ENCODE data around the gene TPCN1. TPM values are rescaled to one million over a fixed set of nuclear protein-coding genes. Genes with fewer than 3 reads are reported as not detected.
A peak's percentile ranks its signal among the peaks of the same experiment; 100 is the strongest.

The TPCN1 gene
- total and polyA plus RNA-seq, 2 donors from 2014 or later = 38.4 to 93.3 TPM

DNA sequence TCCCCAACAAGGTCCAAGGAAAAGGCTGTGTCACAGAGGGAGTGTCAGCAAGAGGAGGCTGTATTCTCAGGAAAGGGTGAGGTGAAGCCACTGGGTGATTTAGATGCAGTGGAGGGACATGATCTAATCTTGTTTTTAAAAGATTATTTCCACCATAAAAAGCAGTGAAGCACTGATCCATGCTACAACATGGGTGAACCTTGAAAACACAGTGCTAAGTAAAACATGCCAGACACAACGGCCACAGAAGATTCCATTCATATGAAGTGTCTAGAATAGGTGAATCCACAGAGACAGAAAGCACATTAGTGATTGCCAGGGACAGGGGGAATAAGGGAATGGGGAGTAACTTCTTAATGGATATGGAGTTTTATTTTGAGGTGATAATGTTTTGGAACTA, 23.0 kb upstream of the TPCN1 start:
- no peak overlapping the region for H3K27ac ChIP-seq (ENCODE audit: low read depth in 2 of 2, low read length in 2 of 2)

DNA sequence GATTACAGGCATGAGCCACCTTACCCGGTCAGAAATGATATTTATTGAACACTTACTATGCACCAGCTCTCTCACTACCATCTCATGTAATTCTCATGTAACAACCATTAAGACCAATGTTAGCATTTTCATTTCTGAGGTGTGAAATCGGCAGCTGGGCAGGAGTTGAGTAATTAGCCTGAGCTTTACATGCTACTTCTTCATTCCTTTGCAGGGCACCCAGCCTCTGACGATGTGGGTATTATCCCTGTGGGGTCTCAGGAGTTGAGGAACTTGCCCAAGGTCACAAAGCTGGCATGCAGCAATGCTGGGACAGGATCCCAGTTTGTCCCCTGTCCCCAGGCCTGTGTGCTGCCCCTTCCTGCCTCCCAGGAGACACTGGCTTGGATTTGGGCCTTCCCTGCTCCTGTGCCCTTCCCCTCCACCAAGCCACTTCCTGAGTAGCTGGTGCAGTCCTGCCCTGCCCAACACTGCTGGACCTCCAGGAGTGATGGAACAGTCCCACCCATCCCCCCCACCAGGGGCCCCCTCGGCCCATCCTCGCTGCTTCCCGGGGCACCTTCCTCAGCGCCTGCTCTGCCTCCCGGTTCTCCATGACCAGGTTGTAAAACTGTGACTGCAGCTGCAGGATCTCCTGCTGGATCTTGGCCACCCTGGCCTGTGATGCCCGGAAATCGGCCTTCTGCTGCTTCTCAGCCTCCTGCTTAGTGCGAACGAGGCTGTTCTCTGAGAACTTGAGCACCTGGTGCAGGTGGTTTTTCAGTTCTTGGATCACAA, 21.1 kb upstream of the TPCN1 start:
- no peaks in the 10 kb centered on the region for H3K27me3 ChIP-seq (ENCODE audit: control insufficient read depth, insufficient read depth, low read length)
- H3K4me1 ChIP-seq (ENCODE audit: control insufficient read depth in 2 of 3, insufficient read depth in 2 of 3, low read depth in 1 of 3, low read length in 3 of 3) = peaks cover 0 to 9% (median 0%) of the 10 kb centered on the region in 3 donors
- H3K4me3 ChIP-seq (ENCODE audit: low read length in 3 of 3) = no peak overlapping the region
- TF ChIP-seq, protein P1, sequence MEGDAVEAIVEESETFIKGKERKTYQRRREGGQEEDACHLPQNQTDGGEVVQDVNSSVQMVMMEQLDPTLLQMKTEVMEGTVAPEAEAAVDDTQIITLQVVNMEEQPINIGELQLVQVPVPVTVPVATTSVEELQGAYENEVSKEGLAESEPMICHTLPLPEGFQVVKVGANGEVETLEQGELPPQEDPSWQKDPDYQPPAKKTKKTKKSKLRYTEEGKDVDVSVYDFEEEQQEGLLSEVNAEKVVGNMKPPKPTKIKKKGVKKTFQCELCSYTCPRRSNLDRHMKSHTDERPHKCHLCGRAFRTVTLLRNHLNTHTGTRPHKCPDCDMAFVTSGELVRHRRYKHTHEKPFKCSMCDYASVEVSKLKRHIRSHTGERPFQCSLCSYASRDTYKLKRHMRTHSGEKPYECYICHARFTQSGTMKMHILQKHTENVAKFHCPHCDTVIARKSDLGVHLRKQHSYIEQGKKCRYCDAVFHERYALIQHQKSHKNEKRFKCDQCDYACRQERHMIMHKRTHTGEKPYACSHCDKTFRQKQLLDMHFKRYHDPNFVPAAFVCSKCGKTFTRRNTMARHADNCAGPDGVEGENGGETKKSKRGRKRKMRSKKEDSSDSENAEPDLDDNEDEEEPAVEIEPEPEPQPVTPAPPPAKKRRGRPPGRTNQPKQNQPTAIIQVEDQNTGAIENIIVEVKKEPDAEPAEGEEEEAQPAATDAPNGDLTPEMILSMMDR (IDR thresholded peaks at IDR 0.05; ENCODE audit: borderline replicate concordance, extremely low read depth, insufficient read depth) = no peak
- no peaks in the 10 kb centered on the region for H3K36me3 ChIP-seq (ENCODE audit: control insufficient read depth in 2 of 3, insufficient read depth in 3 of 3, low read length in 3 of 3)
- DNase-seq (peak in 1 of 5 donors; percentile 46), FAIRE-seq (no peak)
- intact Hi-C loops (cut with DNase I) = no loop called here
- H3K9ac ChIP-seq (ENCODE audit: low read length in 3 of 3) = no peak overlapping the region
- H3K27ac ChIP-seq (ENCODE audit: low read depth in 2 of 2, low read length in 2 of 2) = no peak overlapping the region
- H3K9me3 ChIP-seq (ENCODE audit: control insufficient read depth in 2 of 3, insufficient read depth in 1 of 3, low read length in 3 of 3) = no peaks in the 10 kb centered on the region

More for the DNA sequence above, 23.0 kb upstream of the TPCN1 start:
- Histone ChIP-seq H3K4me1 (ENCODE audit: control insufficient read depth in 2 of 3, insufficient read depth in 2 of 3, low read depth in 1 of 3, low read length in 3 of 3) (peaks cover 0 to 6% (median 3%) of the 10 kb centered on the region in 3 donors), H3K27me3 (ENCODE audit: control insufficient read depth, insufficient read depth, low read length) (no peaks in the 10 kb centered on the region), H3K36me3 (ENCODE audit: control insufficient read depth in 2 of 3, insufficient read depth in 3 of 3, low read length in 3 of 3) (no peaks in the 10 kb centered on the region), H3K4me3 (ENCODE audit: low read length in 3 of 3) (no peak overlapping the region), H3K9ac (ENCODE audit: low read length in 3 of 3) (no peak overlapping the region), H3K9me3 (ENCODE audit: control insufficient read depth in 2 of 3, insufficient read depth in 1 of 3, low read length in 3 of 3) (no peaks in the 10 kb centered on the region)
- TF ChIP-seq, protein P1 (IDR thresholded peaks at IDR 0.05; ENCODE audit: borderline replicate concordance, extremely low read depth, insufficient read depth) = no peak
- DNase-seq (peak in 1 of 5 donors; percentile 44), FAIRE-seq (no peak)
- intact Hi-C loops (cut with DNase I) = no loop called here

DNA sequence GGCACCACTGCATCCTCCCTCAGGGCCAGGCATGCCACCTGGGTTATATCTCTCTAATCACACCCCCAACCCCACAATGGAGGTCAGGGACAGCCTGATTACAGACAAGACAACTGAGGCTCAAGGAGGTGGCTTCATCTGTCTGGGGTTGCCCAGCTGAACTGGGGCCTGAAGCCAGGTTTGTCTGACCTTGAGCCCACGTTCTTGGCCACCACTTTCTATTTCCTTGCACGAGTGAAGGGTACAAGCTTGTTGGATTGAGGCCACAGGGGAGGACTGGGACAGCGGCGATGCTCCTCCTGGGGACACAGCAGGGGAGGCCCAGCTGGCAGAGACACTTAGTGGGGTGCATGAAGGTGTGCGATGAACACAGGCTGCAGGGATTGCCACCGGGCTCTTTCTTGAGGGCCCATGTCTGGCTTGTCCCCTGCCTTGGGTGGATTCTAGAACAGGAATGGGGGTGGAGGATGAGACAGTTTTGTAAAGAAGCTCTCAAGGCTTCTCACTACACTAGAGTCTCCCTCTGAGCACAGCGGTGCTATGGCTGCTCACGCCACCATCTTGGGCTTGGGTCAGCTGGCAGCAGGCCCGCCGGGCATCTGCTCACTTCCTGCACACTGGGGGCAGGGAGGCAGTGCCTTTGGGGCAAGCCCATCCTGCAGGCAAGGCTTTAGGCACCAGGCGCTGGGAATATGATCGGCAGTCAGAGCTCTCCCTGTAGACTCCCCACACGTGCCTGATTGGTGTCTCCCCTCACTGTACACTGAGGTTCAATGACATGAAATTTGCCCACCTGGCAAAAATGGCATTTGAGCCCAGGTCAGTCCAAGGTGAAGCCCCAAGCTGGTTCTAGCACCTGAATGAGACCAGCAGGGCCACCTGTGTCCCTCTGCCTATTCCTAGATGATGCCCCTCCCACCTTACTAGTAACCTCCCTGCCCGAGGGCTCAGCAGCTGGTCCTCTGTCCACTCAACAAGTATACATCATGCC, 19.8 kb upstream of the TPCN1 start:
- intact Hi-C loops (cut with DNase I) = no loop called here
- peak in 1 of 5 donors; percentile 66 for DNase-seq
- TF ChIP-seq, protein P1 (IDR thresholded peaks at IDR 0.05; ENCODE audit: borderline replicate concordance, extremely low read depth, insufficient read depth) = no peak
- Histone ChIP-seq H3K9ac (ENCODE audit: low read length in 3 of 3) (no peak overlapping the region), H3K4me3 (ENCODE audit: low read length in 3 of 3) (no peak overlapping the region), H3K4me1 (ENCODE audit: control insufficient read depth in 2 of 3, insufficient read depth in 2 of 3, low read depth in 1 of 3, low read length in 3 of 3) (peaks cover 0 to 9% (median 0%) of the 10 kb centered on the region in 3 donors), H3K27me3 (ENCODE audit: control insufficient read depth, insufficient read depth, low read length) (no peaks in the 10 kb centered on the region), H3K27ac (ENCODE audit: low read depth in 2 of 2, low read length in 2 of 2) (no peak overlapping the region), H3K36me3 (ENCODE audit: control insufficient read depth in 2 of 3, insufficient read depth in 3 of 3, low read length in 3 of 3) (no peaks in the 10 kb centered on the region), H3K9me3 (ENCODE audit: control insufficient read depth in 2 of 3, insufficient read depth in 1 of 3, low read length in 3 of 3) (no peaks in the 10 kb centered on the region)
- no peak for FAIRE-seq

Data from kidney (tissue), 14 donors.